HL-60 (cell line): ENCODE data around the gene TUT1.

Experiments used
- DNase-seq, 2 experiments: peaks; one replicate each; pipeline ENCODE4 v3.0.0-alpha.2; 2010 to 2020; ENCODE audit warnings: low read depth in 1 of 2, low spot score in 1 of 2
- H3K27ac ChIP-seq: fragments of 250-450 bp; sonication (Bioruptor Pico); replicated peaks from 2 replicates; pipeline ENCODE4 v1.5.1; 2020; ENCODE audit warnings: mild to moderate bottlenecking, moderate library complexity
- H3K27me3 ChIP-seq: fragments of 250-450 bp; sonication (Bioruptor Pico); 2 replicates; pipeline ENCODE4 v1.5.1; 2021; ENCODE audit warnings: mild to moderate bottlenecking, moderate library complexity; ENCODE audit not compliant: insufficient read depth, poor library complexity, severe bottlenecking
- H3K4me3 ChIP-seq: replicated peaks from 2 replicates; pipeline ENCODE4 v1.5.1; 2011; ENCODE audit warnings: mild to moderate bottlenecking, control low read depth, low read length; ENCODE audit not compliant: insufficient read depth
- CTCF ChIP-seq: IDR thresholded peaks from one replicate; pipeline ENCODE4 v1.5.1; 2011; ENCODE audit warnings: low read length, control low read depth, inconsistent platforms; ENCODE audit not compliant: insufficient read depth
- GABPA ChIP-seq: IDR thresholded peaks from 2 replicates; pipeline ENCODE4 v1.6.1; 2012; ENCODE audit warnings: low read depth
- POLR2AphosphoS5 ChIP-seq: IDR thresholded peaks from 2 replicates; pipeline ENCODE4 v1.6.1; 2012; ENCODE audit warnings: low read depth
- SPI1 ChIP-seq: IDR thresholded peaks from 2 replicates; pipeline ENCODE4 v1.6.1; 2012; ENCODE audit warnings: low read depth, mild to moderate bottlenecking, borderline replicate concordance
- TF ChIP-seq, protein P1 (sequence below): IDR thresholded peaks from 2 replicates; pipeline ENCODE4 v1.6.1; 2012; ENCODE audit warnings: low read depth; ENCODE audit not compliant: insufficient replicate concordance

The TUT1 gene

GRCh38 chr11:62612366-62613290 lies 21.3 kb upstream of the TUT1 start, which contains the start of the genes EML3 and ROM1:
EML3 (minus strand) TSS chr11:62612775; CDS start chr11:62612457, 318 bp downstream.
ROM1 (plus strand) TSS chr11:62613257; CDS start chr11:62613282, 25 bp downstream.
- DNase-seq, result peak; percentile 76 to 83
- no peaks in the 10 kb centered on the region for H3K27me3 ChIP-seq
- TF ChIP-seq, protein P1, sequence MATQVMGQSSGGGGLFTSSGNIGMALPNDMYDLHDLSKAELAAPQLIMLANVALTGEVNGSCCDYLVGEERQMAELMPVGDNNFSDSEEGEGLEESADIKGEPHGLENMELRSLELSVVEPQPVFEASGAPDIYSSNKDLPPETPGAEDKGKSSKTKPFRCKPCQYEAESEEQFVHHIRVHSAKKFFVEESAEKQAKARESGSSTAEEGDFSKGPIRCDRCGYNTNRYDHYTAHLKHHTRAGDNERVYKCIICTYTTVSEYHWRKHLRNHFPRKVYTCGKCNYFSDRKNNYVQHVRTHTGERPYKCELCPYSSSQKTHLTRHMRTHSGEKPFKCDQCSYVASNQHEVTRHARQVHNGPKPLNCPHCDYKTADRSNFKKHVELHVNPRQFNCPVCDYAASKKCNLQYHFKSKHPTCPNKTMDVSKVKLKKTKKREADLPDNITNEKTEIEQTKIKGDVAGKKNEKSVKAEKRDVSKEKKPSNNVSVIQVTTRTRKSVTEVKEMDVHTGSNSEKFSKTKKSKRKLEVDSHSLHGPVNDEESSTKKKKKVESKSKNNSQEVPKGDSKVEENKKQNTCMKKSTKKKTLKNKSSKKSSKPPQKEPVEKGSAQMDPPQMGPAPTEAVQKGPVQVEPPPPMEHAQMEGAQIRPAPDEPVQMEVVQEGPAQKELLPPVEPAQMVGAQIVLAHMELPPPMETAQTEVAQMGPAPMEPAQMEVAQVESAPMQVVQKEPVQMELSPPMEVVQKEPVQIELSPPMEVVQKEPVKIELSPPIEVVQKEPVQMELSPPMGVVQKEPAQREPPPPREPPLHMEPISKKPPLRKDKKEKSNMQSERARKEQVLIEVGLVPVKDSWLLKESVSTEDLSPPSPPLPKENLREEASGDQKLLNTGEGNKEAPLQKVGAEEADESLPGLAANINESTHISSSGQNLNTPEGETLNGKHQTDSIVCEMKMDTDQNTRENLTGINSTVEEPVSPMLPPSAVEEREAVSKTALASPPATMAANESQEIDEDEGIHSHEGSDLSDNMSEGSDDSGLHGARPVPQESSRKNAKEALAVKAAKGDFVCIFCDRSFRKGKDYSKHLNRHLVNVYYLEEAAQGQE, result no peak
- TF ChIP-seq CTCF (peak; percentile 67), GABPA (no peak), SPI1 (peak; percentile 12; the same call in 1 of the 2 replicates)
- H3K4me3 ChIP-seq, result peak within 1 kb of the TSS; percentile 78
- H3K27ac ChIP-seq, result peak within 1 kb of the TSS; percentile 76

DNA sequence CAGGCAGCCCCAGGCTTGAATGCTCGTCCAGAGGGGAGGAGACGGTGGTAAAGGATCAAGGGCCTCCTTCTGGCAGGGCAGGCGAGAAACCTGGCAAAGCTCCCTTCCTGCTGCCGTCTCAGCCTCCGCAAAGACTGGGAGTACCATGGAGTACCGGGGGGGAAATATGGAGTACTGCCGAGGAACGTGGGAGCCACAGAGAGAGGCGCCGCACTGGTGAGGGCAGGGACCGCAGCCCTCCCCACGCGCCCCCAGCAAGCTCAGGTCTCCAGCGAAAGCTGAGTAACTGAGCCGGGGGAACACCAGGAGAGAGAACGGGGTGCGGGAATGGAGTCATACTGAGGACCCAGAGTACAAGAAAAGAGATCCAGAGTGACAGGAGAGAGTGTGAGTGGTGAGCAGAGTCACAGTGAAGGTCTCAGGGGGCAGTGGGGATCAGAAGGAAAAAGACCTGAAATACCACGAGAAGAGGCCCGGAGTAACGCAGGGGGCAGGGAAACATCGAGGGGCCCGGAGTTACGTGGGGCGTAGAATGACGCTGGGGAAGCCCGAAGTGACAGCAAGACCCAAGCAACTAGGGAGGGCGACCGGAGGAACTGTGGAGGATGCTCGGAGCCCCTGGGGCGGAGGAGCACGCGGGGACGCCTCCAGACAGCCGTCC lies 20.5 kb upstream of the TUT1 start:
- TF ChIP-seq GABPA, result no peak
- TF ChIP-seq SPI1, result no peak
- TF ChIP-seq, protein P1, result no peak
- no peak for TF ChIP-seq CTCF
- TF ChIP-seq POLR2AphosphoS5, result no peak
- Histone ChIP-seq H3K4me3 (peak overlapping the region; percentile 78), H3K27ac (peak overlapping the region; percentile 63), H3K27me3 (no peaks in the 10 kb centered on the region)
- peak in 1 of 2 experiments; percentile 51 for DNase-seq

DNA sequence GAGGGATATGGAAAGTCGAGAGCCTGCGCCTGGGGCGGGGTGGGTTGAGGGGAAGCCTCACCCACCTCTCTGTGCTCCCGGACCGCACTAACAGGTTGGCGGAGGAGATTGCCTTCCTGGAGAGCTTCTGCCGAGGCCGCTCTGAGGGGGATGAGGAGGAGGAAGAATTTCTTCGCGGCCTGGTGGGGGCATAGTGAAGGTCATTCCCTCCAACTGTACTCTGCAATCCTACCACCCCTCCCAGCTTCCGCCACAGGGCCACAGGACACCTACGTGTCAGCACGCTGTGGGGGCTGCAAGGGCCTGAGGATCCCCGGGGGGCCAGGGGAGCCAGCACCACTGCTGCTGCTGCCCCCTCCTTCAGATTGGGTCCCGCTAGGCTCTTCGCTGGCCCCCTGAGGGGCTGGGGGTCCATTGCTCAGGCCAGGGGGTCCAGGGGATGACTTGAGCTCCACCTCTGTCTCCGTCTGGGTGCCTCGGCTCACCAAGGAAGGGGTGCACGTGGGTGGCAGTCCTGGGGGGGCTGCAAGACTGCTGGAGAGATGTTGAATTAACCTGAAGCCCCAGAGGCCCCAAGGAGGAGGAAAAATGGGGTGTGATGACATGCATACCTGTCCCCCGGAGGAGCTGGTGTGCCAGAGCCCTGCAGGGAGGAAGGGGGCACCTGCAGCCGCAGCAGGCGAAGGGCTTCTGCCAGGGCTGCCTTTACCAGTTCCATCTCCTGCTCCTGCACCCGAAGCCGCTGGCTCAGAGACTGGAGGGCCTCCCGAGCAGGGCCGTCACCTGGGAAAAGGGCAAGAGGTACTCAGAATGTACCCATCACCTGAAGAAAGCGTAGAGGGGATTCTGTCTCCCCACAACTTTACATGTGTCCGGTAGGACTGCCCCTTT lies 19.7 kb upstream of the TUT1 start:
- no peak for DNase-seq
- TF ChIP-seq POLR2AphosphoS5 (no peak), SPI1 (no peak), GABPA (no peak), CTCF (no peak)
- TF ChIP-seq, protein P1, result no peak
- no peaks in the 10 kb centered on the region for H3K27me3 ChIP-seq
- H3K27ac ChIP-seq, result peak overlapping the region; percentile 63
- H3K4me3 ChIP-seq, result peak overlapping the region; percentile 78
